HG02852 (cell line): ENCODE results near the gene OPRL1.

Experiments
- ATAC-seq: cut with Tn5 transposase; IDR thresholded peaks from one replicate; pipeline ENCODE4 v1.9.1; 2021; ENCODE audit warnings: mild to moderate bottlenecking, moderate library complexity; ENCODE audit not compliant: unreplicated experiment

OPRL1 gene

GRCh38 chr20:64070244-64070993, 9.5 kb upstream of the OPRL1 start:
- ATAC-seq, result no peak

- ATAC-seq, result no peak
These were observed 8.2 kb upstream of the OPRL1 start for GRCh38 chr20:64071341-64072332.

- ATAC-seq, result no peak
These were observed 7.3 kb upstream of the OPRL1 start for GRCh38 chr20:64072498-64073063.

- ATAC-seq, result no peak
These were observed 6.3 kb upstream of the OPRL1 start for GRCh38 chr20:64073476-64074183.

GRCh38 chr20:64074184-64074789, 5.6 kb upstream of the OPRL1 start:
- no peak for ATAC-seq

GRCh38 chr20:64074963-64075362, 4.9 kb upstream of the OPRL1 start:
- ATAC-seq, result no peak

- no peak for ATAC-seq
These were observed 4.3 kb upstream of the OPRL1 start for GRCh38 chr20:64075556-64075955.

GRCh38 chr20:64076061-64076997, 3.6 kb upstream of the OPRL1 start:
- ATAC-seq, result no peak

- ATAC-seq, result no peak
These were observed 2.8 kb upstream of the OPRL1 start for GRCh38 chr20:64077094-64077493.

- no peak for ATAC-seq
These were observed 2.4 kb upstream of the OPRL1 start for GRCh38 chr20:64077541-64077875.

GRCh38 chr20:64077876-64078551, 1.9 kb upstream of the OPRL1 start:
- ATAC-seq, result no peak

GRCh38 chr20:64078934-64079272, 979 bp upstream of the OPRL1 start:
- no peak for ATAC-seq

- peak; percentile 47 for ATAC-seq
These were observed 439 bp upstream of the OPRL1 start, which contains the start of gene RGS19 for GRCh38 chr20:64079273-64080012. TSS of gene RGS19 (minus strand) at chr20:64079518. CDS start at chr20:64076886, 2,632 bp downstream.

GRCh38 chr20:64080813-64081623, 1.1 kb downstream of the OPRL1 start:
- no peak for ATAC-seq

- no peak for ATAC-seq
These were observed 1.7 kb downstream of the OPRL1 start for GRCh38 chr20:64081624-64081964.

GRCh38 chr20:64082126-64082731, 2.3 kb downstream of the OPRL1 start:
- ATAC-seq, result no peak

- ATAC-seq, result no peak
These were observed 3.0 kb downstream of the OPRL1 start for GRCh38 chr20:64082820-64083377.
